Measurements from ENCODE around the gene LIMS2.

Gene LIMS2

GRCh38 chr2:127634066-127634617 lies 41.2 kb downstream of the LIMS2 start:
- no peak for DNase-seq (ENCODE audit: low read depth)

- DNase-seq (ENCODE audit: low read depth): no peak
These were observed 41.7 kb downstream of the LIMS2 start for GRCh38 chr2:127633556-127634065.

- no peak for DNase-seq (ENCODE audit: low read depth)
These were observed 42.5 kb downstream of the LIMS2 start for GRCh38 chr2:127632592-127633489.

- no peak for DNase-seq (ENCODE audit: low read depth)
These were observed 43.2 kb downstream of the LIMS2 start for GRCh38 chr2:127631997-127632581.

GRCh38 chr2:127631541-127631996 lies 43.8 kb downstream of the LIMS2 start:
- no peak for DNase-seq (ENCODE audit: low read depth)

GRCh38 chr2:127630864-127631540 lies 44.3 kb downstream of the LIMS2 start:
- DNase-seq (ENCODE audit: low read depth): no peak

- DNase-seq (ENCODE audit: low read depth): no peak
These were observed 45.0 kb downstream of the LIMS2 start for GRCh38 chr2:127630096-127630863.

GRCh38 chr2:127629637-127630036 lies 45.7 kb downstream of the LIMS2 start:
- DNase-seq (ENCODE audit: low read depth): no peak

- no peak for DNase-seq (ENCODE audit: low read depth)
These were observed 46.3 kb downstream of the LIMS2 start for GRCh38 chr2:127628767-127629614.

- no peak for DNase-seq (ENCODE audit: low read depth)
These were observed 47.4 kb downstream of the LIMS2 start for GRCh38 chr2:127627740-127628571.

- no peak for DNase-seq (ENCODE audit: low read depth)
These were observed 48.2 kb downstream of the LIMS2 start for GRCh38 chr2:127626917-127627739.

GRCh38 chr2:127626175-127626574 lies 49.2 kb downstream of the LIMS2 start:
- no peak for DNase-seq (ENCODE audit: low read depth)

GRCh38 chr2:127625572-127625951 lies 49.8 kb downstream of the LIMS2 start:
- DNase-seq (ENCODE audit: low read depth): no peak

GRCh38 chr2:127624756-127625571 lies 50.4 kb downstream of the LIMS2 start:
- no peak for DNase-seq (ENCODE audit: low read depth)

- no peak for DNase-seq (ENCODE audit: low read depth)
These were observed 51.0 kb downstream of the LIMS2 start for GRCh38 chr2:127624320-127624755.

- no peak for DNase-seq (ENCODE audit: low read depth)
These were observed 51.7 kb downstream of the LIMS2 start for GRCh38 chr2:127623388-127624319.

Data from activated T-cell treated with anti-CD3 and anti-CD28 coated beads for 1 hour (primary cell).